NCI-H2107 treated with DMSO at 0.1 percent for 48 hours (cell line): ENCODE results near the gene KIAA0232.
"Not testable (repeated sequence)": the region's sequence is repeated elsewhere in the genome, so short reads cannot be mapped to it uniquely, and the experiment has no call there.

ENCODE experiments used
- DNase-seq: peaks from one replicate; lab custom pipeline; 2025; ENCODE audit not compliant: unreplicated experiment; lab: John Stamatoyannopoulos, UW

Gene KIAA0232

GRCh38 chr4:6804082-6804752 is 21.7 kb downstream of the KIAA0232 start:
- DNase-seq = no peak

- DNase-seq = no peak
Observed at GRCh38 chr4:6806924-6807626, 24.5 kb downstream of the KIAA0232 start.

GRCh38 chr4:6808259-6808658 is 25.7 kb downstream of the KIAA0232 start:
- DNase-seq = no peak

- DNase-seq = no peak
Observed at GRCh38 chr4:6811165-6811564, 28.6 kb downstream of the KIAA0232 start.

GRCh38 chr4:6812766-6813165 is 30.2 kb downstream of the KIAA0232 start:
- DNase-seq = no peak

- no peak for DNase-seq
Observed at GRCh38 chr4:6813725-6814124, 31.2 kb downstream of the KIAA0232 start.

- DNase-seq = no peak
Observed at GRCh38 chr4:6815029-6815836, 32.7 kb downstream of the KIAA0232 start.

GRCh38 chr4:6819295-6819694 is 36.8 kb downstream of the KIAA0232 start:
- no peak for DNase-seq

GRCh38 chr4:6820695-6821094 is 38.2 kb downstream of the KIAA0232 start:
- no peak for DNase-seq

- no peak for DNase-seq
Observed at GRCh38 chr4:6824071-6824470, 41.5 kb downstream of the KIAA0232 start.

GRCh38 chr4:6824772-6825402 is 42.4 kb downstream of the KIAA0232 start:
- no peak for DNase-seq

- no peak for DNase-seq
Observed at GRCh38 chr4:6825403-6825802, 42.9 kb downstream of the KIAA0232 start.

- no peak for DNase-seq
Observed at GRCh38 chr4:6826781-6827508, 44.4 kb downstream of the KIAA0232 start.

GRCh38 chr4:6829086-6829485 is 46.6 kb downstream of the KIAA0232 start:
- no peak for DNase-seq

GRCh38 chr4:6834867-6835266 is 52.3 kb downstream of the KIAA0232 start:
- DNase-seq = no peak

GRCh38 chr4:6835616-6836015 is 53.1 kb downstream of the KIAA0232 start:
- not testable (repeated sequence) for DNase-seq

GRCh38 chr4:6837106-6837505 is 54.6 kb downstream of the KIAA0232 start:
- DNase-seq = not testable (repeated sequence)

- DNase-seq = no peak
Observed at GRCh38 chr4:6839579-6839978, 57.1 kb downstream of the KIAA0232 start.

- no peak for DNase-seq
Observed at GRCh38 chr4:6840062-6840976, 57.8 kb downstream of the KIAA0232 start.

- DNase-seq = no peak
Observed at GRCh38 chr4:6845027-6845426, 62.5 kb downstream of the KIAA0232 start.
